Gastrocnemius medialis (tissue), 4 donors: ENCODE measurements around the gene FOXL2NB.

Source experiments
- CTCF ChIP-seq, 5 experiments: fragments of 450-650 bp in 3 of 5; fragments of 200-600 bp in 2 of 5; sonication (generic) in 2 of 5; IDR thresholded peaks in 4 of 5; conservative IDR thresholded peaks in 1 of 5; 1 replicate in 4 of 5; 2 replicates in 1 of 5; pipeline ENCODE4 v1.5.1; 2016 to 2019; ENCODE audit warnings: antibody characterized with exemption in 5 of 5, mild to moderate bottlenecking in 3 of 5, moderate library complexity in 3 of 5
- POLR2A ChIP-seq, 2 donors: fragments of 450-650 bp; IDR thresholded peaks; one replicate each; pipeline ENCODE4 v1.6.1; 2017; ENCODE audit warnings: antibody characterized with exemption in 2 of 2, mild to moderate bottlenecking in 2 of 2, moderate library complexity in 2 of 2

GRCh38 chr3:138960417-138960852 is 13.4 kb downstream of the FOXL2NB start:
- no peak for TF ChIP-seq CTCF (IDR thresholded peaks at IDR 0.05 in 4 of 5, conservative IDR thresholded peaks at IDR 0.05 in 1 of 5)
- TF ChIP-seq POLR2A (IDR thresholded peaks at IDR 0.05), result no peak
